GM13977 (cell line): ENCODE measurements around the gene RTN1.

Experiments used
- DNase-seq: peaks from one replicate; pipeline ENCODE4 v3.0.0; 2012; ENCODE audit warnings: low spot score
- CTCF ChIP-seq: IDR thresholded peaks from 2 replicates; pipeline ENCODE4 v1.5.1; 2012; ENCODE audit warnings: mild to moderate bottlenecking, control low read depth; ENCODE audit not compliant: insufficient read depth; ENCODE audit errors: extremely low read depth, missing control alignments
- in situ Hi-C: fragments of 300-500 bp; cut with MboI; formaldehyde crosslinking; loops from one replicate; pipeline ENCODE4 v1.12.0; 2022; ENCODE audit warnings: low sequenced_read_pairs, low pct_unique_long_range_greater_than_20kb, mixed read lengths, inconsistent platforms; ENCODE audit not compliant: unreplicated experiment

Gene RTN1

GRCh38 chr14:59705245-59705644 is 165.3 kb downstream of the RTN1 start:
- in situ Hi-C loops, result no loop called here
- no peak for TF ChIP-seq CTCF
- DNase-seq, result no peak

- no peak for DNase-seq
- no peak for TF ChIP-seq CTCF
- in situ Hi-C loops, result no loop called here
These were observed 166.4 kb downstream of the RTN1 start for GRCh38 chr14:59704054-59704645.

GRCh38 chr14:59699442-59699841 is 171.1 kb downstream of the RTN1 start:
- no peak for DNase-seq
- TF ChIP-seq CTCF, result no peak
- in situ Hi-C loops, result no loop called here

GRCh38 chr14:59698793-59699192 is 171.8 kb downstream of the RTN1 start:
- in situ Hi-C loops, result no loop called here
- DNase-seq, result no peak
- TF ChIP-seq CTCF, result no peak

GRCh38 chr14:59695198-59695597 is 175.4 kb downstream of the RTN1 start:
- TF ChIP-seq CTCF, result no peak
- in situ Hi-C loops, result no loop called here
- no peak for DNase-seq

- in situ Hi-C loops, result no loop called here
- TF ChIP-seq CTCF, result no peak
- DNase-seq, result no peak
These were observed 179.3 kb downstream of the RTN1 start for GRCh38 chr14:59691266-59691665.

- in situ Hi-C loops, result no loop called here
- TF ChIP-seq CTCF, result no peak
- no peak for DNase-seq
These were observed 180.2 kb downstream of the RTN1 start for GRCh38 chr14:59690426-59690825.
